SK-N-SH (cell line): Measurements from ENCODE around the gene GHR. TPM values are rescaled to one million over a fixed set of nuclear protein-coding genes. Genes with fewer than 3 reads are reported as not detected.

Experiments
- CTCF ChIA-PET: fragments of 300-600, 350-600 bp; formaldehyde crosslinking; extraction: SDS; loops from one replicate; lab custom pipeline; 2021; lab: Yijun Ruan, JAX
- POLR2A ChIA-PET: fragments of 350-600 bp; sonication (Branson Sonifier 250); formaldehyde crosslinking; extraction: SDS; loops from one replicate; lab custom pipeline; 2020; ENCODE audit warnings: antibody characterized with exemption, inconsistent platforms; lab: Yijun Ruan, JAX
- DNase-seq: peaks from one replicate; pipeline ENCODE4 v3.0.0; 2012
- H2AFZ ChIP-seq: fragments of 200-600 bp; sonication (generic); 2 replicates; pipeline ENCODE4 v1.8.1; 2016; ENCODE audit warnings: antibody characterized with exemption, mild to moderate bottlenecking, low read depth
- H3F3A ChIP-seq: fragments of 200-600 bp; sonication (generic); replicated peaks from 2 replicates; pipeline ENCODE3; 2016; ENCODE audit warnings: antibody characterized with exemption, mild to moderate bottlenecking; ENCODE audit not compliant: insufficient read depth
- H3K27ac ChIP-seq, 2 experiments: fragments of 200-500 bp in 1 of 2; fragments of 200-600 bp in 1 of 2; sonication (Bioruptor generic) in 1 of 2; sonication (generic), shearing (Covaris generic) in 1 of 2; 2 replicates each; pipeline versions ENCODE4 v1.5.1 to v1.6.1; 2014 to 2016; ENCODE audit warnings: low read depth in 2 of 2, inconsistent platforms in 1 of 2, low read length in 1 of 2, mild to moderate bottlenecking in 1 of 2, mixed read lengths in 1 of 2
- H3K27me3 ChIP-seq: fragments of 200-600 bp; sonication (generic), shearing (Covaris generic); 2 replicates; pipeline ENCODE4 v1.6.1; 2016; ENCODE audit warnings: mixed run types; ENCODE audit not compliant: insufficient read depth
- H3K36me3 ChIP-seq, 2 experiments: fragments of 200-500 bp in 1 of 2; fragments of 200-600 bp in 1 of 2; sonication (Bioruptor generic) in 1 of 2; sonication (generic) in 1 of 2; replicated peaks in 1 of 2; 2 replicates each; pipeline versions ENCODE3 to v1.5.1; 2014 to 2016; ENCODE audit warnings: low read length in 1 of 2, mild to moderate bottlenecking in 1 of 2; ENCODE audit not compliant: insufficient read depth in 2 of 2, control insufficient read depth in 1 of 2
- H3K4me1 ChIP-seq, 2 experiments: fragments of 200-500 bp in 1 of 2; fragments of 200-600 bp in 1 of 2; sonication (Bioruptor generic) in 1 of 2; sonication (generic), shearing (Covaris generic) in 1 of 2; 2 replicates each; pipeline versions ENCODE4 v1.5.1 to v1.6.1; 2014 to 2016; ENCODE audit warnings: low read depth in 1 of 2, low read length in 1 of 2, mixed run types in 1 of 2; ENCODE audit not compliant: insufficient read depth in 2 of 2, control insufficient read depth in 1 of 2
- H3K4me2 ChIP-seq: fragments of 200-600 bp; sonication (generic), shearing (Covaris generic); 2 replicates; pipeline ENCODE4 v1.6.1; 2017; ENCODE audit warnings: mixed run types
- H3K4me3 ChIP-seq, 2 experiments: fragments of 200-500 bp in 1 of 2; fragments of 200-600 bp in 1 of 2; sonication (Bioruptor generic) in 1 of 2; sonication (generic), shearing (Covaris generic) in 1 of 2; 2 replicates each; pipeline versions ENCODE4 v1.5.1 to v1.8.1; 2014 to 2016; ENCODE audit warnings: low read depth in 2 of 2, inconsistent platforms in 1 of 2, low read length in 1 of 2, mild to moderate bottlenecking in 1 of 2, mixed read lengths in 1 of 2, moderate library complexity in 1 of 2
- H3K79me2 ChIP-seq: fragments of 200-600 bp; sonication (generic); 2 replicates; pipeline ENCODE4 v1.8.1; 2017; ENCODE audit warnings: mild to moderate bottlenecking; ENCODE audit not compliant: insufficient read depth
- H3K9ac ChIP-seq: fragments of 200-600 bp; sonication (generic); 2 replicates; pipeline ENCODE4 v1.6.1; 2017; ENCODE audit warnings: mixed run types
- H3K9me2 ChIP-seq: fragments of 200-600 bp; sonication (generic); 2 replicates; pipeline ENCODE4 v1.6.1; 2017; ENCODE audit warnings: mixed run types
- H3K9me3 ChIP-seq: fragments of 200-600 bp; sonication (generic); 2 replicates; pipeline ENCODE4 v1.6.1; 2017; ENCODE audit warnings: mixed run types, mild to moderate bottlenecking, moderate library complexity
- H4K20me1 ChIP-seq: fragments of 200-600 bp; sonication (generic); 2 replicates; pipeline ENCODE4 v1.6.1; 2017; ENCODE audit warnings: mild to moderate bottlenecking, mixed run types; ENCODE audit not compliant: insufficient read depth
- CTCF ChIP-seq: fragments of 200-600 bp; sonication (generic); IDR thresholded peaks from 2 replicates; pipeline ENCODE4 v1.6.1; 2017; ENCODE audit warnings: antibody characterized with exemption, mild to moderate bottlenecking, moderate library complexity
- MXI1 ChIP-seq: IDR thresholded peaks from 2 replicates; pipeline ENCODE4 v1.6.1; 2012; ENCODE audit warnings: mild to moderate bottlenecking, low read depth, low read length, improper control_type of control experiment
- REST ChIP-seq: IDR thresholded peaks from 2 replicates; pipeline ENCODE4 v1.6.1; 2012; ENCODE audit warnings: mild to moderate bottlenecking, low read depth, low read length, moderate library complexity
- SMC3 ChIP-seq: IDR thresholded peaks from 2 replicates; pipeline ENCODE4 v1.6.1; 2012; ENCODE audit warnings: low read depth, low read length, improper control_type of control experiment
- polyA plus RNA-seq, 3 experiments: library from polyadenylated mRNA; depleted of rRNA; stranded (reverse); fragments of >200 nt; gene quantifications; 2 replicates each; pipeline ENCODE4 v1.2.3, GENCODE V29; 2012
- TF ChIP-seq, protein P1 (sequence below): IDR thresholded peaks from 2 replicates; pipeline ENCODE4 v1.4.0; 2012; ENCODE audit warnings: low read depth

Gene GHR
- polyA plus RNA-seq, 1 of the 3 experiments (the other 2 are of a cell fraction) = 0.03 TPM

GRCh38 chr5:42436051-42436450 lies 12.8 kb downstream of the GHR start:
- ChIA-PET CTCF (interaction anchor here (3.0 kb wide), 1 partner anchor 13 kb away, joined by 12 read pairs; the partner anchor contains the start of gene GHR), POLR2A (no interaction called here)

More at GRCh38 chr5:42436051-42436450, 12.8 kb downstream of the GHR start:
- H3K79me2 ChIP-seq = no peaks in the 10 kb centered on the region
- no peak overlapping the region for H3K27ac ChIP-seq
- H3K4me1 ChIP-seq = no peaks in the 10 kb centered on the region
- H3K9me2 ChIP-seq = no peaks in the 10 kb centered on the region
- no peak overlapping the region for H3K4me3 ChIP-seq
- no peaks in the 10 kb centered on the region for H3K36me3 ChIP-seq
- TF ChIP-seq, protein P1, sequence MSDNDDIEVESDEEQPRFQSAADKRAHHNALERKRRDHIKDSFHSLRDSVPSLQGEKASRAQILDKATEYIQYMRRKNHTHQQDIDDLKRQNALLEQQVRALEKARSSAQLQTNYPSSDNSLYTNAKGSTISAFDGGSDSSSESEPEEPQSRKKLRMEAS = no peak
- TF ChIP-seq MXI1 = no peak
- TF ChIP-seq SMC3 = no peak
- TF ChIP-seq CTCF = no peak
- TF ChIP-seq REST = no peak
- no peak for DNase-seq
- no peaks in the 10 kb centered on the region for H3F3A ChIP-seq
- no peak overlapping the region for H3K4me2 ChIP-seq
- H2AFZ ChIP-seq = no peak overlapping the region
- H3K9me3 ChIP-seq = no peaks in the 10 kb centered on the region
- no peaks in the 10 kb centered on the region for H3K27me3 ChIP-seq
- H3K9ac ChIP-seq = no peak overlapping the region
- no peaks in the 10 kb centered on the region for H4K20me1 ChIP-seq
